SK-N-SH (cell line): ENCODE results near the gene ESYT1.

ENCODE experiments used
- ELF1 ChIP-seq: IDR thresholded peaks from 2 replicates; pipeline ENCODE4 v1.4.0; 2012
- YY1 ChIP-seq: IDR thresholded peaks from 2 replicates; pipeline ENCODE4 v1.4.0; 2012; ENCODE audit warnings: low read depth, mild to moderate bottlenecking

- no peak for TF ChIP-seq ELF1
- TF ChIP-seq YY1: no peak
Observed at GRCh38 chr12:56086608-56087007, 41.5 kb upstream of the ESYT1 start.
